Karpas-422 (cell line): ENCODE results near the gene KCTD7. TPM values are rescaled to one million over a fixed set of nuclear protein-coding genes. Genes with fewer than 3 reads are reported as not detected.
"Not testable (repeated sequence)": the region's sequence is repeated elsewhere in the genome, so short reads cannot be mapped to it uniquely, and the experiment has no call there.

ENCODE experiments used
- DNase-seq: peaks from one replicate; pipeline ENCODE4 v3.0.0-alpha.2; 2015
- H2AFZ ChIP-seq: fragments of 200-600 bp; sonication (generic); 2 replicates; pipeline ENCODE4 v1.6.1; 2014; ENCODE audit warnings: antibody characterized with exemption, low read length, mixed read lengths
- H3K27ac ChIP-seq: fragments of 200-600 bp; sonication (generic); 2 replicates; pipeline ENCODE4 v1.5.1; 2014; ENCODE audit warnings: mild to moderate bottlenecking, low read length, moderate library complexity
- H3K27me3 ChIP-seq: fragments of 200-600 bp; sonication (generic); 2 replicates; pipeline ENCODE4 v1.6.1; 2014; ENCODE audit warnings: low read length, mixed read lengths
- H3K36me3 ChIP-seq: fragments of 200-600 bp; sonication (generic); 2 replicates; pipeline ENCODE4 v1.6.1; 2014; ENCODE audit warnings: low read length, mixed read lengths; ENCODE audit not compliant: insufficient read depth
- H3K4me1 ChIP-seq: fragments of 200-600 bp; sonication (generic); 2 replicates; pipeline ENCODE4 v1.6.1; 2014; ENCODE audit warnings: mild to moderate bottlenecking, low read length, mixed read lengths
- H3K4me2 ChIP-seq: fragments of 200-600 bp; sonication (generic); 2 replicates; pipeline ENCODE4 v1.6.1; 2014; ENCODE audit warnings: low read length, low read depth, mild to moderate bottlenecking; ENCODE audit not compliant: poor library complexity, severe bottlenecking
- H3K4me3 ChIP-seq: fragments of 200-600 bp; sonication (generic); 2 replicates; pipeline ENCODE4 v1.5.1; 2014; ENCODE audit warnings: mild to moderate bottlenecking, antibody characterized with exemption, low read length, mixed read lengths
- H3K79me2 ChIP-seq: fragments of 200-600 bp; sonication (generic); 2 replicates; pipeline ENCODE4 v1.6.1; 2014; ENCODE audit warnings: mild to moderate bottlenecking, low read length, mixed read lengths
- H3K9ac ChIP-seq: fragments of 200-600 bp; sonication (generic); 2 replicates; pipeline ENCODE4 v1.6.0; 2014; ENCODE audit warnings: low read length
- H3K9me2 ChIP-seq: fragments of 200-600 bp; sonication (generic), shearing (Covaris generic); replicated peaks from 2 replicates; pipeline ENCODE4 v1.6.0; 2014; ENCODE audit warnings: mild to moderate bottlenecking, low read length, moderate library complexity; ENCODE audit not compliant: insufficient read depth
- H3K9me3 ChIP-seq: fragments of 300-700, 200-600 bp; sonication (generic); 2 replicates; pipeline ENCODE4 v1.6.1; 2014; ENCODE audit warnings: low read length, mixed read lengths
- H4K20me1 ChIP-seq: fragments of 200-600 bp; sonication (generic); 2 replicates; pipeline ENCODE4 v1.6.1; 2014; ENCODE audit warnings: mild to moderate bottlenecking, antibody characterized with exemption, low read length, low read depth; ENCODE audit not compliant: insufficient read depth
- total RNA-seq: library from RNA; depleted of rRNA; stranded (reverse); fragments of >200 nt; shearing (Covaris generic); gene quantifications from 2 replicates; pipeline ENCODE4 v1.2.3, GENCODE V29; 2014; ENCODE audit warnings: low replicate concordance

Gene KCTD7
- total RNA-seq, 1 experiment from 2014 or later, result 23.2 TPM

DNA sequence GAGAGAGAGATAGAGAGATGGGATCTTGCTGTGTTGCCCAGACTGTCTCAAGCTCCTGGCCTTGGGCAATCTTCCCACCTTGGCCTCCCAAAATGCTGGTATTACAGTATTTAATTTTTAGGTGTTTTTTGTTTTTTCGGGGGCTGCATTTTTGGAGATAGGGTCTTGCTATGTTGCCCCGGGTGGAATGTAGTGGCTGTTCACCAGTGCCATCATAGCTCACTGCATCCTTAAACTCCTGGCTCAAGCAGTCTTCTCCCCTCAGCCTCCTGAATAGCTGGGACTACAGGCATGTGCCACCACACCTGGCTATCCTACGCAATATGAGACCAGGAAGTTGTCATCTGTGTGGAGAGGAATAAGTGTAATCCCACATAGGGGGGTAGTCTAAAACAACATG lies 42.4 kb downstream of the KCTD7 start:
- no peak overlapping the region for H3K9ac ChIP-seq
- no peak overlapping the region for H3K4me2 ChIP-seq
- no peaks in the 10 kb centered on the region for H3K9me3 ChIP-seq
- H3K27me3 ChIP-seq, result no peaks in the 10 kb centered on the region
- 0 out of 2 replicates have a peak, but pooled peaks cover 3% of the 10 kb centered on the region for H3K36me3 ChIP-seq
- H3K79me2 ChIP-seq, result peaks cover 69% of the 10 kb centered on the region
- H3K4me1 ChIP-seq, result peaks cover 45% of the 10 kb centered on the region
- no peak overlapping the region for H2AFZ ChIP-seq
- no peaks in the 10 kb centered on the region for H3K9me2 ChIP-seq
- H3K27ac ChIP-seq, result peak overlapping the region; percentile 34; the same call in 1 of the 2 replicates
- no peak for DNase-seq
- peaks cover 12% of the 10 kb centered on the region; the same call in 1 of the 2 replicates for H4K20me1 ChIP-seq
- H3K4me3 ChIP-seq, result no peak overlapping the region

DNA sequence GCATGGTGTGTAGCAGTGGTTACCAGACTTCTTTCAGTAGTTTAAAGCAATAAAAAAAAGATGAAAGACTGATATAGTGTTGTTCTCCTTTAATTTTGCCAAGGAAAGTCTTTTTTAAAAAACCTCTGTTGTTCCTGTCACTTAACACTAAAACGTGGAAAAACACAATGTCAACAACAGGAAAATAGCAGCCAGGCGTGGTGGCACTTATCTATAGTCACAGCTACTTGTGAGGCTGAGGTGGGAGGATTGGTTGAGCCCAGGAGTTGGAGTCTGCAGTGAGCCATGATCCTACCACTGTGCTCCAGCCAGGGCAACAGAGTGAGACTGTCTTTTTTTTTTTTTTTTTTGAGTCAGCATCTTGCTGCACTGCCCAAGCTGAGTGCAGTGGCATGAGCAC lies 42.8 kb downstream of the KCTD7 start:
- Histone ChIP-seq H3K79me2 (peaks cover 68% of the 10 kb centered on the region), H4K20me1 (peaks cover 11% of the 10 kb centered on the region; the same call in 1 of the 2 replicates), H3K4me1 (peaks cover 49% of the 10 kb centered on the region), H3K27ac (peak overlapping the region; percentile 34; the same call in 1 of the 2 replicates)
- H3K9ac ChIP-seq, H3K27me3 ChIP-seq, H3K4me2 ChIP-seq, DNase-seq, H2AFZ ChIP-seq, H3K4me3 ChIP-seq, H3K36me3 ChIP-seq, H3K9me3 ChIP-seq, H3K9me2 ChIP-seq: not testable (repeated sequence)

DNA sequence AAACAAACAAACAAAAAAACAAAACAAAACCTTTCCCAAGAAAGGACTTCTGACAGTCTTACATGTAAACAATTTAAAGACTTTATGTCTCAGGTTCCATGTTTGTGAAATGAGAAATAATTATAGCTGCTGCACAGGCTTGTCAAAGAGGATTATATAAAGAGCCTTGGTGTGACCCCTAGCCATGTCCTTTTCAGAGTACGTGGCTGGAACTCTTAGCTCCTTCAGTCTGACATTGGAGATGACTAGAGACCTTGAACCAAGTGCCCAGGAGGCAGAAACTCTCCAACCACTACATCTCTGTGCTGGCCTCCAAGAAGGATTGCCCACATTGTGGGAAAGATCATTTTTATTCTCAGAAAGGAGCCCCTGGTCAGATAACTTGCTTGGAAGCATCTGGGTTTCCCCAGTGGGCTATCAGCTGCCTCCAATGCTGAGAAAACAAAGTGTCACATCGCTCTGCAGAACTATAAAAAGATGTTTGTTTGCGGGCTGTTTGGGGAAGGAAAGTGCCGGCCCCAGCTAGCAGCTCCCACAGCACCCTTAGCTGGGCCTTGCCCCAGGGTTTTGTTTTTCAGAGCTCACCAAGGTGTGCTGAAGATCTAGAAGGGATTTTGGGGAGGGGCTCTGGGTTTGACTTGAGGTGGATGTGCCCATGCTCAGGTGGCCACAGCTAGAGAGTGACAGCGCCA lies 43.9 kb downstream of the KCTD7 start:
- H3K27me3 ChIP-seq, H2AFZ ChIP-seq, H3K9ac ChIP-seq, H3K36me3 ChIP-seq, DNase-seq, H3K9me3 ChIP-seq, H3K4me2 ChIP-seq, H3K27ac ChIP-seq, H3K4me3 ChIP-seq, H3K9me2 ChIP-seq: not testable (repeated sequence)
- peaks cover 61% of the 10 kb centered on the region for H3K79me2 ChIP-seq
- H3K4me1 ChIP-seq, result peaks cover 58% of the 10 kb centered on the region
- peaks cover 11% of the 10 kb centered on the region; the same call in 1 of the 2 replicates for H4K20me1 ChIP-seq

DNA sequence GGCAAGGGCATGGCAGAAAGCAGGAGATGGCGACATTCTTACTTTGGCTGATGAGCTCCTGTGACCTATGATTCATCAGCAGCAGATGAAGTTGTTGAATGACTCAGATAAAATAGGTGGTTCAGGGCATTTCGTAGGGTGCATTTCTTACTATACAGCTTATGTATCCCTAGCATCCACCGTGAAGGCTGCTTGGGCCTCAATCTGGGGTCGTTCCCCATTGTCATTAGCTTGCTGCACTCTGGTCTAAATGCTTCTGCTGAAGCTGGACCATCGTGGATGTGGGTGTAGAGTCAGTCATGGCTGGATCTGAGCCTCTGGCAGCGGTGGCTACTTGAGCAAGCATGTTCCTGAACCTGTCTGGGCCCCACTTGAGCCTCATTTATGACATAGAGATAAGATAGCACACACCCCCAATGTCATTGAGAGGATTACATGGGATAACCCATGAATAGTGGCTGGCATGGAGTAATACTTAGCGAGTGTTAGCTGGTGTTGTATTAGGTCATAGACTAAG lies 44.5 kb downstream of the KCTD7 start:
- not testable (repeated sequence) for H2AFZ ChIP-seq, H3K36me3 ChIP-seq, H3K9ac ChIP-seq, H3K9me3 ChIP-seq, H4K20me1 ChIP-seq, DNase-seq, H3K4me3 ChIP-seq, H3K4me2 ChIP-seq, H3K27me3 ChIP-seq, H3K9me2 ChIP-seq, H3K27ac ChIP-seq
- H3K79me2 ChIP-seq, result peaks cover 63% of the 10 kb centered on the region
- H3K4me1 ChIP-seq, result peaks cover 63% of the 10 kb centered on the region

DNA sequence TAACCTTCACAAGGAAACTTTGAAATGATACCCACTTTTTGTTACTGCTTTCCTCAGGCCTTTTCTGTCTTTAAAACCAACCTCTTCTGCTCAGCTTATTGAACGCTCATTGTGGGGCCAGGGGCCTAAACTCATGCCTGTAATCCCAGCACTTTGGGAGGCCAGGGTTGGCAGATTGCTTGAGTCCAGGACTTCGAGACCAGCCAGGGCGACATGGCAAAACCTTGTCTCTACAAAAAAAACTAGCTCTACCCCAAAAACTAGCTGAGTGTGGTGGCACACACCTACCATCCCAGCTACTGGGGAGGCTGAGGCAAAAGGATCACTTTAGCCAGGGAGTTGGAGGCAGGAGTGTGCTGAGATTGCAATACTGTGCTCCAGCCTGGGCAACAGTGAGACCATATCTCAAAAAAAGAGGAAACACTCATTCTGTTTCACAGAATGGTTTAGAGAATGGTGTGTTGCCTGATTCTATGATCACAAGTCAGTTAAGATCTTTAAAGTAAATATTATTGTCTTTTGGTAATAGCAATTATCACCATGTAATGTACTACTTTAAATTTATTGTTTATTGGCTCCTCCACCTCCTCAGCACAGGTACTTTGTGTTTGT lies 51.1 kb downstream of the KCTD7 start:
- Histone ChIP-seq H3K4me2 (peak overlapping the region; percentile 65), H3K9me2 (no peaks in the 10 kb centered on the region), H3K9ac (peak overlapping the region; percentile 51; the same call in 1 of the 2 replicates), H3K27ac (peak overlapping the region; percentile 83), H4K20me1 (no peaks in the 10 kb centered on the region), H3K4me1 (peaks cover 68% of the 10 kb centered on the region), H3K9me3 (no peaks in the 10 kb centered on the region), H3K27me3 (no peaks in the 10 kb centered on the region), H3K36me3 (no peaks in the 10 kb centered on the region), H2AFZ (no peak overlapping the region), H3K79me2 (peaks cover 80% of the 10 kb centered on the region), H3K4me3 (no peak overlapping the region; the same call in 1 of the 2 replicates)
- DNase-seq, result peak; percentile 54

DNA sequence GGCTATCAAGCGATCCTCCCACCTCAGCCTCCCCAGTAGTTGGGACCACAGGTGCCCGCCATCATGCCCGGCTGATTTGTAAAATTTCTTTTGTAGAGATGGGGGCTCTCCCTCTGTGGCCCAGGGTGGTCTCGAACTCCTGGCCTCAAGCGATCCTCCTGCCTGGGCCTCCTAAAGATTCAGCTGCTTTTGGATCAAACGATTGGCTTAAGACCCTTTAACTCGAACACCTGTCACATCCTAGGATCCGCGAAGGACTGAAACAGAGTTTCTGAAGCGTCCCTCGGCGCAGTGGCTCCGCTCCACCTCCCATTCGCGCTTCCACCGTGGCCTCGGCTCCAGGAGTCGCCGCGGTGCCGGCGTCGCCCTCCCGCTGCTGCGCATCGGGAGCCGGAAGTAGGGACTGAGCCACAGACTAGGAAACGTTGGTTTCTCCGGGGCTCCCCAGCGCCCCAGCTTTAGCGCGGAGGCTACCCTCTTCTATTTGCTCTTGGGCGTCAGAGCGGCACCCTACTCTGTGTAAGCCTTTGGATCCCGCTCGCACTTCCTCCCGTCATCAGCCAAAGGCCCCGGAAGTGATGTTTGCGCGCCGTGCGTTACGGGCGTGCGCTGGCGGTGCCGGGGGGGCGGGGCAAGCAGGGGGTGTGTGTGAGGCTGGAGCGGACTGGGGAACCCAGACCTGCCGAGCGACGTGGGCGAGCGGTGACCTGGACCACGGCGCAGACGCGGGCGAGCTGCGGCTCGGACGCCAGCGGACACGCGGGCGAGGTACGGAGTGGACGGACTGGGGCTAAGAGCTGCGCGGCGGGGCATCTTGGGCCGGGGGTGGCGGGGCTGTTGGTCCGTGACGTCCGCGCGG lies 53.0 kb downstream of the KCTD7 start:
- Histone ChIP-seq H3K9ac (peak overlapping the region; percentile 94), H3K36me3 (peaks cover 7% of the 10 kb centered on the region; the same call in 1 of the 2 replicates), H3K9me2 (no peaks in the 10 kb centered on the region), H3K4me1 (peaks cover 48% of the 10 kb centered on the region), H2AFZ (peak overlapping the region; percentile 21; the same call in 1 of the 2 replicates), H3K27ac (peak overlapping the region; percentile 83), H3K27me3 (no peaks in the 10 kb centered on the region), H3K4me3 (peak overlapping the region; percentile 88), H3K4me2 (peak overlapping the region; percentile 65), H3K9me3 (no peaks in the 10 kb centered on the region), H3K79me2 (peaks cover 83% of the 10 kb centered on the region), H4K20me1 (no peaks in the 10 kb centered on the region)
- peak; percentile 99 for DNase-seq

DNA sequence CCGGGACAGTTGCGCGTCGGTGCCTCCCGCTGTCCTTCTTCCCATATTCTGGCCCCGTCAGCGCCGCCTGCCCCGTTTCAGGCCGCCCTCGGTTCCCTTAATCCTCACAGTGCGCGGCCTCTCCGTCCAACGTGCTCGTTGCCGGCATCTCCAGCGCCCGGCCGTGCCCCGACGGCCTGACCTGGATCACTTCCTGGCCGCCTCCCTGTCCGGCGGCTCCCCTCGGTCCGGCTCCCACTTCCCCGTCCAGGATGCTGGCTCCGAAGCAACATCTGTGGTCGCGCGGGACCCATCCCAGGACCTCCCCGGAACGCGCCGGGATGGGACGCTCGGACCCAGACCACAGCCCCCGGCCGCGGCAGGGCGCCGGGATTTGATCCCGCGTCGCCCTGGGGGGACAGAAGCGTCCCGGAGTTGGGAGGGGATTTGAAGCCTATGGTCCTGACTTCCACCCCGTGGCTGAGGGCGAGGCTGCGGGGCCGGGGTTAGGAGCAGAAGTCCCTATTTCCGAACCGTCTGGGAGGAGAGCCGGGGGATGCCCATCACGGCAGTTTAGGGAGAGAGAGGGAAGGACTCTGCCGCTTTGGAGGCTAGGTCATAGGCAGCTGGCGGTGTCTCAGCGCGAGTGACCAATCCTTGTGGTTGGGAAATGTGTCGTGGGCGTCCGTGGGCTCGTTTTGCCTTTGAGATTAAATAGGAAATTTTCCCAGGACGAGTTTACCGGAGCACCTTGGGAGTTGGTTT lies 53.8 kb downstream of the KCTD7 start:
- peak overlapping the region; percentile 65 for H3K4me2 ChIP-seq
- peak overlapping the region; percentile 94 for H3K9ac ChIP-seq
- DNase-seq, result peak; percentile 63
- H3K9me3 ChIP-seq, result no peaks in the 10 kb centered on the region
- H3K27ac ChIP-seq, result peak overlapping the region; percentile 30
- peaks cover 42% of the 10 kb centered on the region for H3K4me1 ChIP-seq
- H3K36me3 ChIP-seq, result peaks cover 7% of the 10 kb centered on the region; the same call in 1 of the 2 replicates
- H3K9me2 ChIP-seq, result no peaks in the 10 kb centered on the region
- H2AFZ ChIP-seq, result peak overlapping the region; percentile 21; the same call in 1 of the 2 replicates
- H3K79me2 ChIP-seq, result peaks cover 88% of the 10 kb centered on the region
- H4K20me1 ChIP-seq, result no peaks in the 10 kb centered on the region
- H3K27me3 ChIP-seq, result no peaks in the 10 kb centered on the region
- peak overlapping the region; percentile 88 for H3K4me3 ChIP-seq
